ENCODE measurements around the gene PGLYRP2. TPM values are rescaled to one million over a fixed set of nuclear protein-coding genes. Genes with fewer than 3 reads are reported as not detected.

The PGLYRP2 gene
- total and polyA plus RNA-seq, 5 donors, result not detected

GRCh38 chr19:15422296-15423075 is 56.8 kb downstream of the PGLYRP2 start:
- no peaks in the 10 kb centered on the region for H3K27me3 ChIP-seq (ENCODE audit: control insufficient read depth, insufficient read depth)
- peak in 2 of 3 donors; percentile 48 to 58 for DNase-seq
- H3K9me3 ChIP-seq (ENCODE audit: control insufficient read depth, low read length), result no peaks in the 10 kb centered on the region
- intact Hi-C loops (cut with DNase I), result no loop called here
- WGBS, result 88% methylated on average over 22 of the region's 22 CpGs
- ATAC-seq, result no peak
- H3K4me1 ChIP-seq (ENCODE audit: control insufficient read depth, insufficient read depth, low read length), result peaks cover 4% of the 10 kb centered on the region
- H3K27ac ChIP-seq (ENCODE audit: low read length), result no peak overlapping the region
- no peak overlapping the region for H3K4me3 ChIP-seq (ENCODE audit: low read length)

- peak; percentile 49 to 86 (median 85) for DNase-seq
- intact Hi-C loops (cut with DNase I), result no loop called here
- Histone ChIP-seq H3K9me3 (ENCODE audit: control insufficient read depth, low read length) (no peaks in the 10 kb centered on the region), H3K4me3 (ENCODE audit: low read length) (no peak overlapping the region), H3K27ac (ENCODE audit: low read length) (peak overlapping the region; percentile 29), H3K4me1 (ENCODE audit: control insufficient read depth, insufficient read depth, low read length) (peaks cover 7% of the 10 kb centered on the region), H3K27me3 (ENCODE audit: control insufficient read depth, insufficient read depth) (no peaks in the 10 kb centered on the region)
- 51% methylated on average over 15 of the region's 15 CpGs for WGBS
- ATAC-seq, result peak in 1 of 2 donors; percentile 1
Observed at GRCh38 chr19:15421721-15422260, 57.5 kb downstream of the PGLYRP2 start.

- 69% methylated on average over 12 of the region's 12 CpGs for WGBS
- ATAC-seq (no peak), DNase-seq (peak in 2 of 3 donors; percentile 29 to 43)
- intact Hi-C loops (cut with DNase I), result no loop called here
- Histone ChIP-seq H3K27me3 (ENCODE audit: control insufficient read depth, insufficient read depth) (no peaks in the 10 kb centered on the region), H3K4me3 (ENCODE audit: low read length) (no peak overlapping the region), H3K27ac (ENCODE audit: low read length) (peak overlapping the region; percentile 29), H3K9me3 (ENCODE audit: control insufficient read depth, low read length) (no peaks in the 10 kb centered on the region), H3K4me1 (ENCODE audit: control insufficient read depth, insufficient read depth, low read length) (peaks cover 7% of the 10 kb centered on the region)
Observed at GRCh38 chr19:15421136-15421695, 58.1 kb downstream of the PGLYRP2 start.

GRCh38 chr19:15419413-15420025 is 59.8 kb downstream of the PGLYRP2 start:
- 28% methylated on average over 16 of the region's 16 CpGs for WGBS
- peaks cover 10% of the 10 kb centered on the region for H3K4me1 ChIP-seq (ENCODE audit: control insufficient read depth, insufficient read depth, low read length)
- ATAC-seq, result no peak
- intact Hi-C loops (cut with DNase I), result no loop called here
- no peak for DNase-seq
- H3K9me3 ChIP-seq (ENCODE audit: control insufficient read depth, low read length), result no peaks in the 10 kb centered on the region
- H3K4me3 ChIP-seq (ENCODE audit: low read length), result peak overlapping the region; percentile 52
- H3K27me3 ChIP-seq (ENCODE audit: control insufficient read depth, insufficient read depth), result no peaks in the 10 kb centered on the region
- H3K27ac ChIP-seq (ENCODE audit: low read length), result no peak overlapping the region

Small RNAs within 50 kb of the gene (microRNA-seq; reads per million reads assigned to microRNA genes)
- 0 reads per million in 2 donors for gene MIR1470

Other genes with a start within 250 kb of the PGLYRP2 start
- gene EPHX3, start 247.1 kb downstream of the PGLYRP2 start, total RNA-seq, result under 1 TPM in 2 of 4 donors, not detected in 2; 0.11 to 0.17 TPM
- 0.09 TPM for gene EPHX3, start 247.1 kb downstream of the PGLYRP2 start, polyA plus RNA-seq
- gene BRD4, start 147.0 kb downstream of the PGLYRP2 start, total RNA-seq, result 10 to 100 TPM; 51.1 to 62.8 (median 59.2) TPM
- gene BRD4, start 147.0 kb downstream of the PGLYRP2 start, polyA plus RNA-seq, result 29.6 TPM
- 10 to 100 TPM; 17.1 to 24.9 (median 21.4) TPM for gene AKAP8, start 99.7 kb downstream of the PGLYRP2 start, total RNA-seq
- 9.3 TPM for gene AKAP8, start 99.7 kb downstream of the PGLYRP2 start, polyA plus RNA-seq
- 100 to 1,000 TPM in 1 of 4 donors, 10 to 100 TPM in 3; 64.4 to 106 (median 86.1) TPM for gene AKAP8L, start 60.5 kb downstream of the PGLYRP2 start, total RNA-seq
- 66.5 TPM for gene AKAP8L, start 60.5 kb downstream of the PGLYRP2 start, polyA plus RNA-seq
- gene WIZ, start 29.5 kb downstream of the PGLYRP2 start, total RNA-seq, result 10 to 100 TPM; 28.9 to 36.5 (median 33.3) TPM
- gene WIZ, start 29.5 kb downstream of the PGLYRP2 start, polyA plus RNA-seq, result 28.0 TPM
- 1 to 10 TPM in 2 of 4 donors, under 1 TPM in 2; 0.68 to 2.5 (median 1.3) TPM for gene RASAL3, start 15.0 kb downstream of the PGLYRP2 start, total RNA-seq
- 0.66 TPM for gene RASAL3, start 15.0 kb downstream of the PGLYRP2 start, polyA plus RNA-seq
- gene CYP4F22, start 29.0 kb upstream of the PGLYRP2 start, total RNA-seq, result not detected
- gene CYP4F22, start 29.0 kb upstream of the PGLYRP2 start, polyA plus RNA-seq, result not detected
- not detected for gene CYP4F8, start 135.7 kb upstream of the PGLYRP2 start, total RNA-seq
- gene CYP4F8, start 135.7 kb upstream of the PGLYRP2 start, polyA plus RNA-seq, result not detected
- under 1 TPM in 3 of 4 donors, not detected in 1; 0.11 to 0.25 (median 0.18) TPM for gene CYP4F3, start 161.4 kb upstream of the PGLYRP2 start, total RNA-seq
- gene CYP4F3, start 161.4 kb upstream of the PGLYRP2 start, polyA plus RNA-seq, result 0.02 TPM
- gene CYP4F12, start 193.6 kb upstream of the PGLYRP2 start, total RNA-seq, result 1 to 10 TPM; 4.5 to 8.3 (median 7.8) TPM
- gene CYP4F12, start 193.6 kb upstream of the PGLYRP2 start, polyA plus RNA-seq, result 6.3 TPM
- not detected for gene OR10H2, start 248.5 kb upstream of the PGLYRP2 start, total RNA-seq
- gene OR10H2, start 248.5 kb upstream of the PGLYRP2 start, polyA plus RNA-seq, result not detected

Data from right cardiac atrium (tissue), 5 donors.